Erythroblast (primary cell): ENCODE results near the gene TLK1.

Experiments used
- GATA1 ChIP-seq: IDR thresholded peaks from 2 replicates; pipeline ENCODE4 v1.6.1; 2011; ENCODE audit warnings: low read depth, mild to moderate bottlenecking, control low read depth, low read length, moderate library complexity
- POLR2A ChIP-seq: IDR thresholded peaks from 2 replicates; pipeline ENCODE4 v1.6.1; 2011; ENCODE audit warnings: mild to moderate bottlenecking, low read length

GRCh38 chr2:170973225-170973491 lies 187.5 kb downstream of the TLK1 start:
- TF ChIP-seq POLR2A (no peak), GATA1 (no peak)
